VCaP (cell line): ENCODE data around the gene TCF3.

Experiments used
- H3K27ac ChIP-seq: fragments of 450-650 bp; 2 replicates; pipeline ENCODE4 v1.5.1; 2017
- CTCF ChIP-seq: fragments of 450-650 bp; conservative IDR thresholded peaks from 2 replicates; pipeline ENCODE4 v1.5.1; 2017; ENCODE audit warnings: mild to moderate bottlenecking, moderate library complexity

The TCF3 gene

GRCh38 chr19:1658150-1659083 is 6.0 kb upstream of the TCF3 start:
- TF ChIP-seq CTCF: no peak

GRCh38 chr19:1657746-1658145 is 5.3 kb upstream of the TCF3 start:
- no peak for TF ChIP-seq CTCF
- H3K27ac ChIP-seq: no peak overlapping the region

More at GRCh38 chr19:1658150-1659083, 6.0 kb upstream of the TCF3 start:
- H3K27ac ChIP-seq: no peak overlapping the region

- no peak for TF ChIP-seq CTCF
- no peak overlapping the region for H3K27ac ChIP-seq
Measured at GRCh38 chr19:1656988-1657536, 4.6 kb upstream of the TCF3 start.

- no peak overlapping the region for H3K27ac ChIP-seq
- no peak for TF ChIP-seq CTCF
Measured at GRCh38 chr19:1655987-1656608, 3.7 kb upstream of the TCF3 start.

GRCh38 chr19:1655131-1655981 is 2.9 kb upstream of the TCF3 start:
- no peak for TF ChIP-seq CTCF
- no peak overlapping the region for H3K27ac ChIP-seq

GRCh38 chr19:1654178-1654792 is 1.9 kb upstream of the TCF3 start:
- no peak for TF ChIP-seq CTCF
- no peak overlapping the region for H3K27ac ChIP-seq
